NCI-H748 (cell line): ENCODE results near the gene DPP6.

Experiments
- DNase-seq: peaks from one replicate; lab custom pipeline; 2025; ENCODE audit not compliant: unreplicated experiment; lab: John Stamatoyannopoulos, UW

The DPP6 gene

GRCh38 chr7:154898973-154899855 is 847.0 kb downstream of the DPP6 start:
- DNase-seq = no peak

DNA sequence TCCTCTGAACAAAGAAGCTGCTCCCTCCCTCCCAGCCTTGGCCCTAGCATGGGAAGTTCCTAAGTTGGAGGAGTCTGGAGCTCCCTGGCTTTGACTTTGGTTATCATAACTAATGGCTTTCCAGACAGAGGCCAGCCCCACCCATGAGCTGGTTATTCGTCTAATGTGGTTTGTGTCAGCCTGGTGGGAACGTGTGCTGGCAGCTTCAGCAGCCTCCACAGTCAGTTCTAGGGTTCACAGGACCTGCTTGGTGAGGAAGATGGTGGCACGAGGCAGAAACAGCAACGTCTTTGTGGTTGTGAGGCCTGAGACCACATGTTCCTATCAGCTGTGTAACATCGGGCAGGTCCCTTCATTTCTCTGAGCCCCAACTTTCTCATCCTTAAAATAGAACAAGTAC is 847.7 kb downstream of the DPP6 start:
- no peak for DNase-seq

GRCh38 chr7:154902600-154903082 is 850.4 kb downstream of the DPP6 start:
- DNase-seq = no peak

- DNase-seq = peak; percentile 51
These were observed 851.0 kb downstream of the DPP6 start for GRCh38 chr7:154903083-154903731.

DNA sequence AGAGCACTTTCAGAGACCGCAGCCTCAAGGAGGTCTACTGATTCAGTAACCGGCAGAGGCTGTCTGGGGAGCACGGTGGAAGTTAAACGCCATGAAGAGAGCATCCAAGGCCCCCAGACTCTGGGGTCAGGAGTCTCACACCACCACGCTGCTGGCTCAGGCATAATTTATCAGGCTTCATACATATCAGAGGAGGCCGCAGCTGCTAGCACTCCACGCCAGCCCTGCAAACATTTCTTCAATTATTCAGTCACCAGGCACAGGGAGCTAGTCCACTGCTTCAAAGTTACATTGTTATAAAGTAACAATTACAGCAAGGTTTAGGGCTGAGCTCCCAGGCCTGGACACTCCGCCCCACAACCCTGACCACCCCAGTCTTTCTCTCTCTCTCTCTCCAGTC is 852.9 kb downstream of the DPP6 start:
- DNase-seq = no peak

DNA sequence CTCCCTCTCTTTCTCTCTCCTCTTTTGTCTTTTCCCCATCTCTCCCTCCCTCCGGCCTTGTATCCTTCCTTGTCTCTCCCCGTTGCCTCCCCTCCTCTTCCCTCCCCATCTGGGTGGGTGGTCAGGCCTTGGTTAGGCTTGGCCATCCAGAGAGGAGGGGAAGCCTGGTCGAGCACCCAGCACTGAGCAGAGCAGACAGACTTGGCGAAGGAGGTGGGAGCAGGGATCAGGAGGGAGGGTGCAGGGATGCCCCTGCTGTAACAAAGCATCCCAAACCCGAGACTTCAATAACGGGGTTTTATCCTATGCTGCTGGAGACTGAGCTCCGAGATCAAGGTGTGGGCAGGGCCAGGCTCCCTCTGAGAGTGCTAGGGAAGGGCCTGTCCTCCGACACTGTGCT is 853.4 kb downstream of the DPP6 start:
- DNase-seq = no peak

GRCh38 chr7:154906201-154906600 is 854.0 kb downstream of the DPP6 start:
- DNase-seq = no peak

DNA sequence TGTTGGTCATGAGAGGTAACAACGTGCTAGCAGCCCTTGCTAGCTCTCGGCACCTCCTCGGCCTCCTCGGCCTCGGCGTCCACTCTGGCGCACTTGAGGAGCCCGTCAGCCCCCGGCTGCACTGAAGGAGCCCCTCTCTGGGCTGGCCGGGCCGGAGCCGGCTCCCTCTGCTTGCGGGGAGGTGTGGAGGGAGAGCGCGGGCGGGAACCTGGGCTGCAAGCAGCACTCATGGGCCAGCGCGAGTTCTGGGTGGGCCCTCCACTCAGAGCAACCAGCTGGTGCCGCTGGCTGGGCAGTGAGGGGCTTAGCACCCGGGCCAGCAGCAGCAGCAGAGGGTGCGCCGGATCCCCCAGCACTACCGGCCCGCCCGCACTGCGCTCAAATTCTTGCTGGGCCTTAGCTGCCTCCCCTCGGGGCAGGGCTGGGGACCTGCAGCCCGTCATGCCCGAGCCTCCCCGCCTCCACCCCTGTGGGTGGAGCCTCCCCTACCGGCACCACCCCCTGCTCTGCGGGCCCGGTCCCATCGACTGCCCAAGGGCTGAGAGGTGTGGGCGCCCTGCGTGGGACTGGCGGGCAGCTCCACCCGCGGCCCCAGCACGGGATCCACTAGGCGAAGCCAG is 854.6 kb downstream of the DPP6 start:
- DNase-seq = no peak

DNA sequence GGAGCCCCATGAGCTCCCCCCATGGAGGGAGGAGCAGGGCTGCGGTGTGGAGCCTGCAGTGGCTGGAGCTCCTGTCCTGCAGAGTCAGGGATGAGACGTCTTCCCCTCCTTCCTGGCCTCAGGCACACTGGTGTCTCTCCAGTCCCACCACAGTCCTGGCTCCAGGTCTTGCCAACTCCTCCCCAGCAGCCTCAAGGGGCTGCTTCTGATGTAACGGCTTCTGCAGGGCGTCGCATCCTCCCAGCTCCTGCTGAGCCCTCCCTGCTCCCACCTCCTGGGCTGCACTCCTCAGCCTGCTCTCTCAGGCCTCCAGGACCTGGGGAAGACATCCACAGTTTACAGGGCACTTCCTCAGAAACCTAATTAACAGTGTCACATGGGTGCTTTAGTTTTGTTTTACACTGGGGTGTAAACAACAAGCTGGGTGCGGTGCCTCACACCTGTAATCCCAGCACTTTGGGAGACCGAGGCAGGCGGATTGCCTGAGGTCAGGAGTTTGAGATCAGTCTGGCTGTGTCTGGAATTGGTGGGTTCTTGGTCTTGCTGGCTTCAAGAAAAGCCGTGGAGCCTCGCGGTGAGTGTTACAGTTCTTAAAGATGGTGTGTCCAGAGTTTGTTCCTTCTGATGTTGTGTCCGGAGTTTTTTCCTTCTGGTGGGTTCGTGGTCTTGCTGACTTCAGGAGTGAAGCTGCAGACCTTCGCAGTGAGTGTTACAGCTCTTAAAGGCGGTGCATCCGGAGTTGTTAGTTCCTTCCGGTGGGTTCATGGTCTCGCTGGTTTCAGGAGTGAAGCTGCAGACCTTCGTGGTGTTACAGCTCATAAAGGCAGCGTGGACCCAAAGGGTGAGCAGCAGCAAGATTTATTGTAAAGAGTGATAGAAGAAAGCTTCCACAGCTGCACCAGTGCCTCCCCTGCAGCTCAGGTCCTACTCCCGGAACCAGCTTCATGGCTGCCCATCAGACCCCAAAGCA is 855.7 kb downstream of the DPP6 start:
- no peak for DNase-seq

GRCh38 chr7:154909241-154910105 is 857.3 kb downstream of the DPP6 start:
- DNase-seq = no peak

DNA sequence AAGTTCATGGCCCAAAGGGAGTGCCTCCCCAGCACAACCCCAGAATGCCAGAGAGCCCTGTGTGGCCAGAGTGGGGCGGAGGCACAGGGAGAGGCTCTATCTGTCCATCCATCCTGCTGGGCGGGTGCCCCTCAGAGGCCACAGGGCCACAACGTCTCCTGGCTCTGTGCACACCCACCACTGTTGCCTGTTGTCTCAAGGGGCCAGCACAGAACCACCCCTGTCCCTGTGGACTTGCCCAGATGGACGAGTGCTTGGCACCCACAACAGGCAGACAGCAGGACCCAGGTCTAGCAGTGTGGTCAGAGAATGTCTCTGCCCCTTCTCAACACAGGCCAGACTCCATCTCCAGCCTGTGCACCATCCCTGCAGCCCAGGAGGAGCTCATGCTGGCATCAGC is 857.9 kb downstream of the DPP6 start:
- DNase-seq = no peak

GRCh38 chr7:154910977-154911376 is 858.8 kb downstream of the DPP6 start:
- DNase-seq = no peak

DNA sequence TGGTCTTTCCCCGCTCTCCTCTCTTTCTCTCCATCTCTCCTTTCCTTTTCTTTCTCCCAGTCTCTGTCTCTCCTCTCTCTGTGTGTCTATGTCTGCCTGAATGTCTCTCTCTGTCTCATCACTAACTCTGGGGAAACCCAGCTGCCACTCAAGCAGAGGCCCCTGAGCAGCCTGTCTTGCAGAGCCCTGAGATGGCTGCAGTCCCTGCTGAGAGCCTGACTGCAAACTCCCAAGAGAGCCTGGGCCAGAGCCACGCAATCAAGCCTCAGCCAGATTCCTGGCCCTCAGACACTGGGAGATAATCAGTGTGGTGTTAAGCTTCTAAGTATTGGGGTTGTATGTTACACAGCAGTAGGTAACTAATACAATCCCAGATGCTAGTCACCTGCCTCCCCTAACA is 859.2 kb downstream of the DPP6 start:
- DNase-seq = no peak

GRCh38 chr7:154911862-154912455 is 859.8 kb downstream of the DPP6 start:
- no peak for DNase-seq

DNA sequence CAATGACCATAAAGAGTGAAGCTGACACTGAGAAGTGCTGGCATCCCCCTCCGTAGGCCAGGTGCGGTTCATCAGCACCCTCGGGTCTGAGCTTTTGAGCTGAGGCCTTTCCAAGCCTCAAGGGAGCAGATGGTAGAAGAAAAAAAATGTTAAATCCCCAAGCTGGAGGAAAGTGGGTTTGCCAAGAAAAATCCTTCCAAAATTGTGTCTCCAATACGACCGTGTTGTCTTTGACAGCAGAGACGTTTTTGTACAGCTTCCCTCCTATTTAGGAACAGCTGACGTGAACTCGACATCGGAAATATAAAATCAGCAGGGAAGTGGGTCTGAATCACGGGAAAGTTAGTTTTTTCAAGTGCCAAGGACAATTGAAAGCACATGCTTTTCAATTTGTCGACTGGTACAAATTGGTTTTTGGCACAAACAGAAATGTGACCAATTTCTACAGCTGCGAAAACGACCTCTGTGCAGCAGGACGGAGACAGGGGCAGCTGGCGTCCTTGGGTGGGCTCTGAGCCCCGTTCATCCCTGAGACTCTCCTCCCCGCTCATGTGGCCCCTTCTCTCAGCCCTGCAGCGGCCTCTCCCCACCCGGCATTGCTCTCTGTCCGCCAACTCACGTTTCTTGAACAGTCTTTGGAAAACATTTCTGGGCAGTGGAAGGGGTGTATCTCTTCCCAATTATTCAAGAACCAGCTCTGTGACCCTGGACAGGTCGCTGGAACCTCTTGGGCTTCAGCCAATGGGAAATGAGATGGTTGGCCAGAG is 860.9 kb downstream of the DPP6 start:
- DNase-seq = no peak

GRCh38 chr7:154913638-154914307 is 861.6 kb downstream of the DPP6 start:
- DNase-seq = peak; percentile 71

GRCh38 chr7:154914308-154914995 is 862.3 kb downstream of the DPP6 start:
- DNase-seq = no peak

GRCh38 chr7:154914996-154915380 is 862.8 kb downstream of the DPP6 start:
- DNase-seq = no peak
